Fibroblast of lung (primary cell): ENCODE data around the gene ZDHHC8. TPM values are rescaled to one million over a fixed set of nuclear protein-coding genes. Genes with fewer than 3 reads are reported as not detected.

ENCODE experiments used
- DNase-seq, 2 donors: peaks; one replicate each; pipeline versions ENCODE4 v3.0.0 to v3.0.0-alpha.2; 2010; ENCODE audit warnings: low read depth in 2 of 2
- H2AFZ ChIP-seq: 2 replicates; pipeline ENCODE4 v1.5.1; 2012; ENCODE audit warnings: low read length, control low read depth, inconsistent platforms
- H3K27ac ChIP-seq: 2 replicates; pipeline ENCODE4 v1.5.1; 2011; ENCODE audit warnings: low read length, control low read depth; ENCODE audit not compliant: insufficient read depth
- H3K27me3 ChIP-seq: 2 replicates; pipeline ENCODE4 v1.5.1; 2011; ENCODE audit warnings: mild to moderate bottlenecking, low read length; ENCODE audit not compliant: control insufficient read depth, insufficient read depth
- H3K36me3 ChIP-seq: 2 replicates; pipeline ENCODE4 v1.5.1; 2011; ENCODE audit warnings: low read length; ENCODE audit not compliant: control insufficient read depth, insufficient read depth
- H3K4me1 ChIP-seq: 2 replicates; pipeline ENCODE4 v1.5.1; 2011; ENCODE audit warnings: low read length; ENCODE audit not compliant: control insufficient read depth, insufficient read depth; ENCODE audit errors: extremely low read depth
- H3K4me2 ChIP-seq: 2 replicates; pipeline ENCODE4 v1.5.1; 2011; ENCODE audit warnings: low read length, control low read depth; ENCODE audit not compliant: insufficient read depth; ENCODE audit errors: extremely low read depth
- H3K4me3 ChIP-seq, 4 experiments: fragments of 200-600 bp in 1 of 4; sonication (generic) in 1 of 4; replicated peaks in 1 of 4; 2 replicates each; pipeline ENCODE4 v1.5.1; 2011 to 2016; ENCODE audit warnings: low read length in 4 of 4, low read depth in 3 of 4, mild to moderate bottlenecking in 3 of 4, control low read depth in 2 of 4, inconsistent platforms in 1 of 4, mixed read lengths in 1 of 4; ENCODE audit not compliant: insufficient read depth in 1 of 4; ENCODE audit errors: control extremely low read depth in 1 of 4
- H3K79me2 ChIP-seq: 2 replicates; pipeline ENCODE4 v1.5.1; 2012; ENCODE audit warnings: mild to moderate bottlenecking, low read length, inconsistent platforms; ENCODE audit not compliant: control insufficient read depth, insufficient read depth
- H3K9ac ChIP-seq: 2 replicates; pipeline ENCODE4 v1.5.1; 2011; ENCODE audit warnings: mild to moderate bottlenecking, low read length, control low read depth; ENCODE audit not compliant: insufficient read depth
- H3K9me3 ChIP-seq: 2 replicates; pipeline ENCODE4 v1.5.1; 2012; ENCODE audit warnings: low read depth, low read length; ENCODE audit not compliant: control insufficient read depth, insufficient read depth
- H4K20me1 ChIP-seq: 2 replicates; pipeline ENCODE4 v1.5.1; 2011; ENCODE audit warnings: low read length; ENCODE audit not compliant: control insufficient read depth, insufficient read depth; ENCODE audit errors: extremely low read depth
- EZH2 ChIP-seq: IDR thresholded peaks from 2 replicates; pipeline ENCODE4 v1.5.1; 2012; ENCODE audit warnings: low read length, control low read depth, mild to moderate bottlenecking; ENCODE audit errors: missing control alignments
- polyA plus RNA-seq, 2 donors: library from polyadenylated mRNA; depleted of rRNA in 1 of 2; stranded (reverse) in 1 of 2; unstranded in 1 of 2; fragments of >200 nt; gene quantifications; 2 replicates each; pipeline ENCODE4 v1.2.1, GENCODE V29; 2011 to 2012; ENCODE audit warnings: missing spikeins in 1 of 2
- total RNA-seq: library from RNA; depleted of rRNA; stranded (reverse); fragments of >200 nt; gene quantifications from 2 replicates; pipeline ENCODE4 v1.2.1, GENCODE V29; 2014
- TF ChIP-seq, protein P1 (sequence below), 2 donors: IDR thresholded peaks in 1 of 2; conservative IDR thresholded peaks in 1 of 2; 1 replicate in 1 of 2; 2 replicates in 1 of 2; pipeline ENCODE4 v1.5.1; 2011 to 2012; ENCODE audit warnings: low read length in 2 of 2, control low read depth in 1 of 2, inconsistent platforms in 1 of 2, low read depth in 1 of 2, mild to moderate bottlenecking in 1 of 2

ZDHHC8 gene
- total and polyA plus RNA-seq, 2 donors (not counting 1 experiment from before 2014, with no cell fraction given), result 6.6 to 26.2 TPM

DNA sequence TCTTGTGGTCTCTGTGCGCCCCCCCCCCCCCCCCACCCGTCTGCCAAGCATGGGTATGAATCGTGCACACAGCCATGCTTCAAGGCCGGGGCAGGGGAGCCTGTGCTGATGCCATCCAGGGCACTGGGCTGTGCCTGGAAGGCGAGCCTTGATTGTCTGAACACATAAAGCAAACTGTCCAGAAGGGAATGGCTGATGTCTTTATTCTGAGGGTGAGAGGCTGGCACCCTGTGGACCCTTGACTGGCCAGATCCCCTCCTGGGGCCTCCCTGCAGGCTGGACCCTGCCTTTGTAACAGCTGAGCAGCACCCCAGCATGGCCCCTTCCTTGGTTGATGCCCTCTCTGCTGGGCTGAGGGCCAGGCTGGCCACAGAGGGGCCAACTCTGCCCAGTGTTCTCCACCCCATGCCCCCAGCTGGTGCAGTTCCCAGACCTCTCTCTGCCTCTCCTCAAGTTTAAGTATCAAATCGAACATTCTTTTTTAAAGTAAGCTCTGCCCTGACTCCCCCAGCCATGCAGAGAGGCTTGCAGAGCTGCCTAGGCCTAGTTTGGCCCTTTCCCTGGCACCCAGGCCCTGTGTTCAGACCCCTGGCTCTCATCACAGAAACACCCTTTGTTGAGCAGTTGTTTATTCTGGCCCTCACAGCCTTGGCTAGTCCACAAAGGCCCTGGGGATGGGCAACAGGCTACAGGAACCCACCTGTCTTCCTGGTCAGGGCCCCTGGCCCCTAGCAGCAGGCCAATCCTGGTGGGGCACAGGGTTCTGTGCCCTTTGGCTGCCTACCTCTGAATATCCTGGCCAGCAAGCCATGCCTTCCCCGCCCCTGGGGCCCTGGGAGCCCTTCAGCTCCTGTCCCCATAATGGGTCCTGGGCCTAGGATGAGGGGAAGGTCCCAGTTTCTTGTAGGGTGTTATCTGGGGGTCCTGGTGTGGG lies 19.6 kb upstream of the ZDHHC8 start:
- Histone ChIP-seq H3K27me3 (no peaks in the 10 kb centered on the region), H3K4me3 (no peak overlapping the region), H3K36me3 (peaks cover 59% of the 10 kb centered on the region), H3K27ac (no peak overlapping the region), H2AFZ (no peak overlapping the region), H3K9me3 (no peaks in the 10 kb centered on the region), H3K4me2 (no peak overlapping the region), H3K9ac (no peak overlapping the region), H3K79me2 (peaks cover 25% of the 10 kb centered on the region), H3K4me1 (peaks cover 2% of the 10 kb centered on the region), H4K20me1 (no peaks in the 10 kb centered on the region)
- TF ChIP-seq, protein P1, sequence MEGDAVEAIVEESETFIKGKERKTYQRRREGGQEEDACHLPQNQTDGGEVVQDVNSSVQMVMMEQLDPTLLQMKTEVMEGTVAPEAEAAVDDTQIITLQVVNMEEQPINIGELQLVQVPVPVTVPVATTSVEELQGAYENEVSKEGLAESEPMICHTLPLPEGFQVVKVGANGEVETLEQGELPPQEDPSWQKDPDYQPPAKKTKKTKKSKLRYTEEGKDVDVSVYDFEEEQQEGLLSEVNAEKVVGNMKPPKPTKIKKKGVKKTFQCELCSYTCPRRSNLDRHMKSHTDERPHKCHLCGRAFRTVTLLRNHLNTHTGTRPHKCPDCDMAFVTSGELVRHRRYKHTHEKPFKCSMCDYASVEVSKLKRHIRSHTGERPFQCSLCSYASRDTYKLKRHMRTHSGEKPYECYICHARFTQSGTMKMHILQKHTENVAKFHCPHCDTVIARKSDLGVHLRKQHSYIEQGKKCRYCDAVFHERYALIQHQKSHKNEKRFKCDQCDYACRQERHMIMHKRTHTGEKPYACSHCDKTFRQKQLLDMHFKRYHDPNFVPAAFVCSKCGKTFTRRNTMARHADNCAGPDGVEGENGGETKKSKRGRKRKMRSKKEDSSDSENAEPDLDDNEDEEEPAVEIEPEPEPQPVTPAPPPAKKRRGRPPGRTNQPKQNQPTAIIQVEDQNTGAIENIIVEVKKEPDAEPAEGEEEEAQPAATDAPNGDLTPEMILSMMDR (conservative IDR thresholded peaks at IDR 0.05 in 1 of 2, IDR thresholded peaks at IDR 0.05 in 1 of 2; ENCODE audit: low read depth in 1 of 2, low read length in 2 of 2), result no peak
- no peak for TF ChIP-seq EZH2
- DNase-seq, result no peak

DNA sequence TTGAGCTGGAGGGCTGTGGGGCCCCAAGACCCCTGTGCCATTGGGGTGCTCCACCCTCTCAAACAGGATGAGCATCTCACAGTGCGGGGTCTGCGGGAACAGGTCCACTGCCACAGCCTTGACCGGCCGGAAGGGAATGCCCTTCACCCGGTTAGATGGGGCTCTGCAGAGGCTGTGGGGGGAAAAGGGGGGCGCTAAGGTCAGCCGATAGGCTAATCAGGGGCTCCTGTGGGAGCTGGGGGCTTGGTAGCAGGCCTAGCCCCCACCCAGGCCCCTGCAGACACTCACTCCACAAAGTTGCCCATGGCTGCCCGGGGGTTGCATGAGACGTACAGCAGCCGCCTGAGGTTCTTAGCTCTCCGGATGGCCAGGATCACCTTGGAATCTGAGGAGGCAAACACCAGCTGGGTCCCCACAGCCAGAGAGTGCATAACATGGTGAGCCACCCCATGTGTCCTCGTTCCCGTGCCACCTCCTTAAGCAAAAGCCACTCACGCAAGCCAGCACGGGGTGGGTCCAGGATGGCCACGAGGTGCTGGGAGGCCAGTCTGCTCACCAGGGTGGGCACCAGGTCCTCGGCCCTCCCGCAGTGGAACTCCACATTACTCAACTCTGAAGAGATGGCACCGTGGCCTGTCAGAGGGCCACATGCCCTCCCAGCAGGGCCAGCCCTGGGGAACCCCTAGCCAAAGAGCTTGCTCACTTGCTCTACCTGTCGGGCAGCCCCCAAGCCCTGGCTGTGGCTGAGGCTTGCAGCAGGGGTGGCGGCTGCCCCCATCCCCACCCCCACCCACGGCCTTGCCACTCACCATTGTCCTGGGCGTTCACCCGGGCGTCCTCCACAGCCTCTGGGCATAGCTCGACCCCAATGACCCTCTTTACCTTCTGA lies 18.7 kb upstream of the ZDHHC8 start:
- TF ChIP-seq, protein P1 (conservative IDR thresholded peaks at IDR 0.05 in 1 of 2, IDR thresholded peaks at IDR 0.05 in 1 of 2; ENCODE audit: low read depth in 1 of 2, low read length in 2 of 2), result no peak
- no peak for TF ChIP-seq EZH2
- H2AFZ ChIP-seq, result no peak overlapping the region
- H3K4me1 ChIP-seq, result peaks cover 2% of the 10 kb centered on the region
- no peak overlapping the region for H3K4me2 ChIP-seq
- H3K79me2 ChIP-seq, result peaks cover 28% of the 10 kb centered on the region
- H3K27me3 ChIP-seq, result no peaks in the 10 kb centered on the region
- no peaks in the 10 kb centered on the region for H4K20me1 ChIP-seq
- no peak overlapping the region for H3K9ac ChIP-seq
- H3K36me3 ChIP-seq, result peaks cover 50% of the 10 kb centered on the region
- H3K27ac ChIP-seq, result no peak overlapping the region
- H3K9me3 ChIP-seq, result no peaks in the 10 kb centered on the region
- no peak for DNase-seq
- H3K4me3 ChIP-seq, result no peak overlapping the region
